NB4 (cell line): ENCODE data around the gene STARD7.

Experiments
- DNase-seq: peaks from one replicate; pipeline ENCODE4 v3.0.0; 2010; ENCODE audit warnings: low read depth
- H3K4me3 ChIP-seq: one replicate; pipeline ENCODE4 v1.5.1; 2011; ENCODE audit warnings: mild to moderate bottlenecking, low read depth, low read length, moderate library complexity
- MYC ChIP-seq: IDR thresholded peaks from 2 replicates; pipeline ENCODE4 v1.6.1; 2011; ENCODE audit warnings: low read depth, low read length
- POLR2A ChIP-seq: IDR thresholded peaks from 2 replicates; pipeline ENCODE4 v1.6.1; 2011; ENCODE audit warnings: mild to moderate bottlenecking; ENCODE audit not compliant: insufficient read length; ENCODE audit errors: extremely low read depth
- TF ChIP-seq, protein P1 (sequence below): IDR thresholded peaks from one replicate; pipeline ENCODE4 v1.5.1; 2012; ENCODE audit warnings: low read depth, low read length
- TF ChIP-seq, protein P2 (sequence below): IDR thresholded peaks from 2 replicates; pipeline ENCODE4 v1.6.1; 2011; ENCODE audit warnings: low read depth, low read length

The STARD7 gene

DNA sequence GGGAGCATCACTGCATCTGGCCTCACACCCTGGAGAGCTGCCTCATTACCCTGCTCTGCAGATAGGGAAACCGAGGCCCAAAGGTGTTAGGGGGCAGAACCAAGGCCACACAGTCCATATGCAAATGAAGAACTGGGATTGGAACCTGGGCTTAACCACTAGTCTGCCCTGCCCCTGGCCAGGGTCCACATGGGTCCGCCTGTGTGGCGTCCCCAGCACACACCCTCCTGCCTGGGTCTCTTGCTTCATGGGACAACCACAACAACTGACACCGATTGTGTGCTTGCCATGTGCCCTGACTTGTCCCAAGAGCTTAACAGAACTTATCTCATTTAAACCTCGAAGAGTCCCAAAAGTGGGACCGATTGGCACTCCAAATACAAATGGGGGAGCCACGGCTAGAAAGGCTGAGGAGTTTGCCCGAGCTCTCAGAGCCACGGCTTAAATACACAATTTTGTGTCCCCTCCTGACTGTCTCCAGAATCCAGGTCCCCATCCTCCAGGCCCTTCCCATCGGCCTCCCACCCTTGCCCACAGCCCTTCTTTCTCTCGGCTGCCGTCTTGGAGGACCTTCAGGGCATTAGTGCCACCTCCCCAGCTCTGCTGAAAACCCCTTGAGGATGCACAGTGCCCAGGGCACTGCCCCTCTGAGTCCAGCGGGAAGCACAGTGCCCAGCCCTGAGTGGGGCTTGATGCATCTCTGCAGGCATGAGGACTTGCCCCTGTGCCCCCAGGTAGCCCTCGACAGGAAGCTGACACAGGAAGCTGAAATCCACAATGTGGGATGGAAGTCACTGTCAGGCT is 57.6 kb downstream of the STARD7 start:
- TF ChIP-seq, protein P1, sequence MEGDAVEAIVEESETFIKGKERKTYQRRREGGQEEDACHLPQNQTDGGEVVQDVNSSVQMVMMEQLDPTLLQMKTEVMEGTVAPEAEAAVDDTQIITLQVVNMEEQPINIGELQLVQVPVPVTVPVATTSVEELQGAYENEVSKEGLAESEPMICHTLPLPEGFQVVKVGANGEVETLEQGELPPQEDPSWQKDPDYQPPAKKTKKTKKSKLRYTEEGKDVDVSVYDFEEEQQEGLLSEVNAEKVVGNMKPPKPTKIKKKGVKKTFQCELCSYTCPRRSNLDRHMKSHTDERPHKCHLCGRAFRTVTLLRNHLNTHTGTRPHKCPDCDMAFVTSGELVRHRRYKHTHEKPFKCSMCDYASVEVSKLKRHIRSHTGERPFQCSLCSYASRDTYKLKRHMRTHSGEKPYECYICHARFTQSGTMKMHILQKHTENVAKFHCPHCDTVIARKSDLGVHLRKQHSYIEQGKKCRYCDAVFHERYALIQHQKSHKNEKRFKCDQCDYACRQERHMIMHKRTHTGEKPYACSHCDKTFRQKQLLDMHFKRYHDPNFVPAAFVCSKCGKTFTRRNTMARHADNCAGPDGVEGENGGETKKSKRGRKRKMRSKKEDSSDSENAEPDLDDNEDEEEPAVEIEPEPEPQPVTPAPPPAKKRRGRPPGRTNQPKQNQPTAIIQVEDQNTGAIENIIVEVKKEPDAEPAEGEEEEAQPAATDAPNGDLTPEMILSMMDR, result no peak
- TF ChIP-seq, protein P2, sequence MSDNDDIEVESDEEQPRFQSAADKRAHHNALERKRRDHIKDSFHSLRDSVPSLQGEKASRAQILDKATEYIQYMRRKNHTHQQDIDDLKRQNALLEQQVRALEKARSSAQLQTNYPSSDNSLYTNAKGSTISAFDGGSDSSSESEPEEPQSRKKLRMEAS, result 0 out of 2 replicates have a peak, but pooled peaks have one; percentile 3
- DNase-seq, result no peak
- H3K4me3 ChIP-seq, result no peak overlapping the region

DNA sequence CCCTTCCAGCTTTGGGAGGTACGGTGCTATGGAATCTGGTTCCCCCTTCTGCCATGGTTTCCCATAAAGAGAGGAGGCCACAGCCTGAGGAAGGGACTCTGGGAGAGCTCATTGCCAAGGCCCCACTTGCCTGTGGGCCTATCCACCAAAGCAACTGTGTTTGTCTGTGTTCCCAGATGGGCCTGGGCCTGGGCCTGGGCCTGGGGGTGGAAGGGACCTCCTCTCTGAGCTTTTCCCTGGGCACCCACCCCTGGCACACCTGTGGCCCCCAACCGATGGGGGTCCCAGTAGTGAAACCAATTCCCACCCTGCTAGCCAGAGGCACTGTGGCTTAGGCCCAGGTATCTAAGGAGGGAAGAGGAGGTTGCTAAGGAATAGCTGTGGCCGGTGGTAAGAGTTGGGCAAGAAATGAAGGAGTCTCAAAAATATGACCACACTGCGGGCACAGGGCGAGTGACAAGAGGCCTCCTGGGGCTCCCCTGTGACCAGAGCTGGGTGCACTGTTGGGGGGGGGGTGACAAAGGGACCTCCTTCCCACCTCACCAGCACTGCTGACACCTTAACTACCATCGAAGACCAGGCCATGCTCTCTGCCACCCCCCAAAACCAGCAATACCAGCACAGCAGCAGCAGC is 58.5 kb downstream of the STARD7 start:
- no peak overlapping the region for H3K4me3 ChIP-seq
- no peak for TF ChIP-seq MYC
- TF ChIP-seq, protein P1, result no peak
- no peak for TF ChIP-seq POLR2A
- TF ChIP-seq, protein P2, result no peak
- DNase-seq, result peak; percentile 57

DNA sequence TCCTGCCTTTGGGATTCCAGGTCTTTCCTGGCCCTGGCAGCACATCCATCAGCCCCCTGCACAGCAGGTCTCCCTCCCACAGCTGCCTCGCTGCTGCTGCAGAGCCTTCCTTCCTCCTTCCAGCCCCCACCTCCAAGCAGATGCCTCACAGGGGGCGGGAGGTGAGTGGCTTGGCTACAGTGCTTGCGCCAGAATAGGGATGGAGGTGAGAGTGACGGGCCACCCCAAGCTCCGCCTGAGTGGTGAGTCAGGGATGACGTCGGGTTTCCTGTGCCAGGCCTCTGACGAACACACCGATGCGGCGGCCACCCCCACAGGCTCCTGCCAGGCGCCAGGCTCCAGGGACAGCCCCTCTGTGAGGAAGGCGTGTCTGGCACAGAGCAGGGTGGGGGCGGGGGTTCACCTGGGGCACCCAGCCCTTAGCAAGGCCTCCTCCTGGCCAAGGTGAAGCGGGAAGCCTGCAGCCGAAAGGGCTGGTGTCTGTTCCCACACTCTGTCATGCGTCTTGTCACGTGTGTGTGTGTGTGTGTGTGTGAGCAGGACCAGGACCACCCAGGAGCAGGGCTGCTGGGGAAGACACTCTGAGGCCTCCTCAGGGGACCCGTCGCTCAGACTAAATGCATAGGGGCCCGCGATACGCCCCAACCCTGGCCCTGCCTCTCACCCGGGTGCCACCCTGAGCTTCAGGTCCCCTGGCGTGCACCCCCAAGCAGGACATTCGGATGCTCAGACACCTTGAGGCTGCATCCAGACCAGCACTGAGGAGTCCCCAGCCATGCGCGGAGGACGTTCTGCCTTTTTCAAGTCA is 60.0 kb downstream of the STARD7 start:
- TF ChIP-seq, protein P1, result no peak
- TF ChIP-seq POLR2A (peak; percentile 22), MYC (peak; percentile 21; the same call in 1 of the 2 replicates)
- TF ChIP-seq, protein P2, result no peak
- DNase-seq, result peak; percentile 97
- H3K4me3 ChIP-seq, result no peak overlapping the region

DNA sequence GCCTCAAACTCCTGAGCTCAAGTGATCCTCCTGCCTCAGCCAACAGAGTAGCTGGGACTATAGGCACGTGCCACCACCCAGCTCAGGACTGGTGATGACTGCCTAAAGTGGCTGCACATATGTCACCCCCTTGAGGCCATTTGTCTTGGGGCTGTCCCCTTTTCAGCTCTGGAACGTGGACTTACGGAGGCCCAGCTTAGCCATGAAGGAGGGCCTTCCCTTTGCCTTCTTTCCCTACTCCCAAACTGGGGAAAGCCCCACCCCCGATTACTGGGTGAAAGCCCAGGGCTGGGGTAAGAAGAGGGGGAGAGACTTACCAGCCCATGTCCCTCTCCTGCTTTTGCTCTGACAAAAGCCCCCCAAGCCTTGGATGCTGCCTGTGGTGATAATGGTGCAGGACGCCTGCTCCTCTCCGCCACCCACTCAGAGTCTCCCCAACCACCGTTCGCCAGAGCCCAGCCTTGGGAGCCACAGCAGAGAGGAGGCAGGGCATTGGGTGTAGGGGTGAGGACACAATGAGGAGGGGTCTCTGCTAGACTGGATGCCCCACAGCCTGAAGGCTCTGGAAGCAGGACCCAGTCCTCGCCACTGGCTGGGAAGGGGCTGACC is 60.9 kb downstream of the STARD7 start:
- H3K4me3 ChIP-seq, result no peak overlapping the region
- no peak for DNase-seq
- TF ChIP-seq, protein P2, result no peak

DNA sequence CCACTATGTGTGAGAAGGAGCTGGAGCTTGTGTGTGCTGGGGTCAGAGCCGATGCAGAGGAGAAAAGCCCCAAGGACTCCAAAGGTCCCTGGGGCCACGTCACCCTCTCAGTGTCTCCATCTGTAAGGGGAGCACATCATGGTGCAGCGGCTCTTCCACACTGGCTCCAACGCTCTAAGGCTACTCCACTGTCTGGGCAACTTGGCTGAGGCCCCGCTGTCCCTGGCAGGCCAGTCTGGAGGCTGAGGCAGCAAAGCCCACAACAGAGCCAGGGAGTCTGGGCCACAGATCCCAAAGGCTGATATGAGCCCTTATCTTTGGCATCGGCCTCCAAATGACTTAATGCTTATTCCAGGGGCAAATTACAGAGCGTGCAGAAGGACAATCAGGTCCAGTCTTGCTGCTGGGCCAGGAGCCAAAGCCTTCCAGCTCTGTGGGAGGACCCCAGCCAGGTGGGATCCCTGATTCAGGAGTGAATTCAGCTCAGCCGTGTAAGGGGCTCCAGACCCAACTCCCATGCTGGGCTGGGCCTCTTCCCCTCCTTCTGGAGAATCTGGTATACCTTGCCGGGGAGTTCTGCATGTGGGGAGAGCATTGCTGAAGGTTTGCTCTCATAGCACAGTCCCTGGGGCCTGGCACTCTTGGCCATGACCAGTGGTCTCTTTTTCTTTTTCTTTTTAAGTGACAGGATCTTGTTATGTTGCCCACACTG is 61.6 kb downstream of the STARD7 start:
- DNase-seq, result no peak
- TF ChIP-seq, protein P1, result no peak
- no peak for TF ChIP-seq POLR2A
- TF ChIP-seq, protein P2, result no peak
- TF ChIP-seq MYC, result no peak
- H3K4me3 ChIP-seq, result no peak overlapping the region
